BLaER1 treated with 17β-estradiol and CSF1 and Interleukin-3, amounts not matched to agents 10 nM and 100 nM (cell line): ENCODE results near the gene DGAT2.

Source experiments
- H3K27ac ChIP-seq, 11 experiments: shearing (Covaris generic); formaldehyde crosslinking; 2 replicates each; pipeline ENCODE4 v1.8.1; 2022
- H3K27me3 ChIP-seq, 11 experiments: shearing (Covaris generic); formaldehyde crosslinking; 2 replicates each; pipeline ENCODE4 v1.8.1; 2022
- H3K36me3 ChIP-seq, 11 experiments: shearing (Covaris generic); formaldehyde crosslinking; 2 replicates each; pipeline ENCODE4 v1.8.1; 2022
- H3K4me1 ChIP-seq, 10 experiments: shearing (Covaris generic); formaldehyde crosslinking; 2 replicates each; pipeline ENCODE4 v1.8.1; 2022
- H3K4me2 ChIP-seq, 11 experiments: shearing (Covaris generic); formaldehyde crosslinking; 2 replicates each; pipeline ENCODE4 v1.8.1; 2022
- H3K4me3 ChIP-seq, 10 experiments: shearing (Covaris generic); formaldehyde crosslinking; 2 replicates each; pipeline ENCODE4 v1.8.1; 2022
- H3K9ac ChIP-seq, 11 experiments: shearing (Covaris generic); formaldehyde crosslinking; 2 replicates each; pipeline ENCODE4 v1.8.1; 2022
- H3K9me3 ChIP-seq, 11 experiments: shearing (Covaris generic); formaldehyde crosslinking; replicated peaks in 1 of 11; 2 replicates each; pipeline ENCODE4 v1.8.1; 2022
- H4K20me1 ChIP-seq, 11 experiments: shearing (Covaris generic); formaldehyde crosslinking; 2 replicates each; pipeline ENCODE4 v1.8.1; 2022
- Cebpa-rat ChIP-seq, 11 experiments: shearing (Covaris generic); IDR thresholded peaks; 2 replicates each; pipeline ENCODE4 v1.8.1; 2022

Gene DGAT2, protein sequence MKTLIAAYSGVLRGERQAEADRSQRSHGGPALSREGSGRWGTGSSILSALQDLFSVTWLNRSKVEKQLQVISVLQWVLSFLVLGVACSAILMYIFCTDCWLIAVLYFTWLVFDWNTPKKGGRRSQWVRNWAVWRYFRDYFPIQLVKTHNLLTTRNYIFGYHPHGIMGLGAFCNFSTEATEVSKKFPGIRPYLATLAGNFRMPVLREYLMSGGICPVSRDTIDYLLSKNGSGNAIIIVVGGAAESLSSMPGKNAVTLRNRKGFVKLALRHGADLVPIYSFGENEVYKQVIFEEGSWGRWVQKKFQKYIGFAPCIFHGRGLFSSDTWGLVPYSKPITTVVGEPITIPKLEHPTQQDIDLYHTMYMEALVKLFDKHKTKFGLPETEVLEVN

DNA sequence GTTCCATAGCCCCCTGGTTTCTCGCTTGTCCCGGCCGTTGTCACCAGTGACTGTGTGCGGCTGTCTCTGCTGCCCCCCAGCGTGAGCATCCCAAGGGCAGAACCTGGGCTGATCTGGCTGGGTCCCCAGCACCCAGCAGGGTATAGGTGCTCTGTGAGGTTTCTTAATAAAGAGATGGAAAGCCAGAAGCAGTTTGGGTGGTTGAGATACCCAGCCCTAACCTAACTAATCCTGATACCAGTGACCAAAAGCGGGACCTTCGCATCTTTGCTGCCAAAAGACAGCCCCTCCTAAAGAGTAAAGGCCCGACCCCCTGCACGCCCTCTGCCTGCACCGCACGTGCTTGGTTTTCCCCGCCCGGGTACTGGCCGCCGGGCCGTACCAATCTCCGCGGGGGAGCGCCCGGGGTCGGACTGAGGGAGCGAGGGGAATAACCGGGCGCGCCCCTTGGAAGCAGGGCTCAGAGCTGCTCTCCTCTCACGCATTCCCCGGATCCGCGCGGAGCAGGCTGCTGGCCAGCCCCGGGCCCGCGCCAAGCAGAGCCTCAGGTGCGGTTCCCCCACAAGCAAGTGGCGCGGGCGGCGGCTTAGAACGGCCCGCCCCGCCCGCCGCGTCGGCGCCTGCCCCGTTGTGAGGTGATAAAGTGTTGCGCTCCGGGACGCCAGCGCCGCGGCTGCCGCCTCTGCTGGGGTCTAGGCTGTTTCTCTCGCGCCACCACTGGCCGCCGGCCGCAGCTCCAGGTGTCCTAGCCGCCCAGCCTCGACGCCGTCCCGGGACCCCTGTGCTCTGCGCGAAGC, at the start of gene DGAT2:
TSS of gene DGAT2 (plus strand) at position 667 of the 797 bp plus-strand sequence. CDS start 214 bp downstream, outside the sequence.
- Histone ChIP-seq H3K36me3 (no peaks in the 10 kb centered on the region), H4K20me1 (0 out of 22 replicates have a peak, but pooled peaks cover 0 to 3% (median 0%) of the 10 kb centered on the region in 11 experiments), H3K27me3 (peaks cover 32 to 53% (median 46%) of the 10 kb centered on the region in 11 experiments), H3K4me3 (peak within 1 kb of the TSS; percentile 36 to 62 (median 50); a peak in 19 of 20 replicates), H3K4me1 (peaks cover 11 to 31% (median 18%) of the 10 kb centered on the region in 10 experiments), H3K27ac (peak within 1 kb of the TSS in 10 of 11 experiments; percentile 53 to 77 (median 66); a peak in 19 of 22 replicates), H3K9ac (peak within 1 kb of the TSS; percentile 54 to 81 (median 72); a peak in 21 of 22 replicates), H3K4me2 (peak within 1 kb of the TSS; percentile 76 to 92 (median 85)), H3K9me3 (peaks cover 0 to 8% (median 0%) of the 10 kb centered on the region in 11 experiments; a peak in 2 of 22 replicates)
- TF ChIP-seq Cebpa-rat (IDR thresholded peaks at IDR 0.05) = no peak

DNA sequence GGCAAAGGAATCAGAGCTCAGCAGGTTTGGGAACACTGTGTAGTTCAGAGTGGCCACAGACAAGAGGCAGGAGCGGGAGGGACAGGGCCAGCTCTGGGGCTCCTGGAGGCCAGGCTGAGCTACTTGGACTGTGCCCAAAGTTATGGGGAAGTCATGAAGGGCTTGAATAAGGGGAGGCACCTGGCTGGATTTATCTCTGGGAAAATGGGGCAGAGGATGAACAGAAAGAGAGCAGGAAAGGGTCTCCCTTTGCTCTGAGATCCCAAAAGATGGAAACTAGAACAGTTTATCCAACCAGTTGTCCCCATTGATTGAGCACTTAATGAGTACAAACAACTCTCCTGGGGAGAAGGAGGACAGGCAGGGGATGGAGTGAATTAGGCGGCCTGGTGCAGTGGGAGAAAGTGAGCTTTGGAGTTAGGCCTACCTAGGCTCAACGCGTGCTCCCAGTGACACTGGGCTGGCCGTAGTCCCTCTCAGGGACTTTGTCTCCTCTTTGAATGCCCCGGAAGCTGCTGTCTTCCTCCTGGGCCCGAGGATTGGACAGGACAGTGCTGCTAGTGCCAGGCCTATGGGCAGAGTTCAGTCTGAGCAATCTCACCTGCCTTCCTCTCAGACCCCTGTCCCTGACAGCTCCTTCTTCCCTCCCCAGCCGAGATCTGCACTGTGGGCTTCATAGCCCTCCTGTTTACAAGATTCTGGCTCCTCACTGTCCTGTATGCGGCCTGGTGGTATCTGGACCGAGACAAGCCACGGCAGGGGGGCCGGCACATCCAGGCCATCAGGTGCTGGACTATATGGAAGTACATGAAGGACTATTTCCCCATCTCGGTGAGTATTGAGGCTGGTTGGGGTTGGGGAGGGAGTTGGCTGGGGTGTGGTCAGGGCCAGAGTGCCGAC, 49.0 kb upstream of the DGAT2 start:
- no peak overlapping the region for H3K4me3 ChIP-seq
- H3K27me3 ChIP-seq = no peaks in the 10 kb centered on the region
- no peak overlapping the region for H3K4me2 ChIP-seq
- H3K9me3 ChIP-seq = no peaks in the 10 kb centered on the region
- no peaks in the 10 kb centered on the region; a peak in 1 of 22 replicates for H4K20me1 ChIP-seq
- 0 out of 20 replicates have a peak, but pooled peaks cover 0 to 7% (median 0%) of the 10 kb centered on the region in 10 experiments for H3K4me1 ChIP-seq
- H3K36me3 ChIP-seq = no peaks in the 10 kb centered on the region
- no peak for TF ChIP-seq Cebpa-rat (IDR thresholded peaks at IDR 0.05)
- peak overlapping the region in 1 of 11 experiments; percentile 19; a peak in 1 of 22 replicates for H3K9ac ChIP-seq
- H3K27ac ChIP-seq = no peak overlapping the region

DNA sequence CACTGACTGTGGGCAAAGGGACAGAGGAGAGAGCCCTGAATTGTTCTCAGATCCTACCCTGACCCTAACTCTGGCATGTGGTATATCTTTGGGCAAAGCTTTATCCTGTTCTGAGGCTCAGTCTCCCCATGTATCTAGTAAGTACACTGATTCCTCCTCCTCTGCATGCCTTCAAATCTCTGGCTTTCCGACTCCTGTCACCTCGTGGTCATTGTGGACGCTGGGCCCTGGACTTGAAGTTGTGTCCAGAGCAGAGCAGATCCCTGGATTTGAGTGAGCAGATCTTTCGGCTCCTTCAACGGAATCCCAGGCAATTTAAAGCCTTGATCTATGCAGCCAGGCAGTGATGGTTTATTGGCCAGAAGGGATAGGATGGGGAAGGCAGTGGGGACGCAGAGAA, 47.9 kb upstream of the DGAT2 start:
- TF ChIP-seq Cebpa-rat (IDR thresholded peaks at IDR 0.05) = no peak
- H3K4me1 ChIP-seq = 0 out of 20 replicates have a peak, but pooled peaks cover 0 to 7% (median 0%) of the 10 kb centered on the region in 10 experiments
- H3K4me2 ChIP-seq = no peak overlapping the region
- no peak overlapping the region for H3K4me3 ChIP-seq
- no peaks in the 10 kb centered on the region for H3K9me3 ChIP-seq
- no peaks in the 10 kb centered on the region; a peak in 1 of 22 replicates for H4K20me1 ChIP-seq
- no peaks in the 10 kb centered on the region for H3K27me3 ChIP-seq
- no peak overlapping the region for H3K27ac ChIP-seq
- no peaks in the 10 kb centered on the region for H3K36me3 ChIP-seq
- H3K9ac ChIP-seq = no peak overlapping the region

DNA sequence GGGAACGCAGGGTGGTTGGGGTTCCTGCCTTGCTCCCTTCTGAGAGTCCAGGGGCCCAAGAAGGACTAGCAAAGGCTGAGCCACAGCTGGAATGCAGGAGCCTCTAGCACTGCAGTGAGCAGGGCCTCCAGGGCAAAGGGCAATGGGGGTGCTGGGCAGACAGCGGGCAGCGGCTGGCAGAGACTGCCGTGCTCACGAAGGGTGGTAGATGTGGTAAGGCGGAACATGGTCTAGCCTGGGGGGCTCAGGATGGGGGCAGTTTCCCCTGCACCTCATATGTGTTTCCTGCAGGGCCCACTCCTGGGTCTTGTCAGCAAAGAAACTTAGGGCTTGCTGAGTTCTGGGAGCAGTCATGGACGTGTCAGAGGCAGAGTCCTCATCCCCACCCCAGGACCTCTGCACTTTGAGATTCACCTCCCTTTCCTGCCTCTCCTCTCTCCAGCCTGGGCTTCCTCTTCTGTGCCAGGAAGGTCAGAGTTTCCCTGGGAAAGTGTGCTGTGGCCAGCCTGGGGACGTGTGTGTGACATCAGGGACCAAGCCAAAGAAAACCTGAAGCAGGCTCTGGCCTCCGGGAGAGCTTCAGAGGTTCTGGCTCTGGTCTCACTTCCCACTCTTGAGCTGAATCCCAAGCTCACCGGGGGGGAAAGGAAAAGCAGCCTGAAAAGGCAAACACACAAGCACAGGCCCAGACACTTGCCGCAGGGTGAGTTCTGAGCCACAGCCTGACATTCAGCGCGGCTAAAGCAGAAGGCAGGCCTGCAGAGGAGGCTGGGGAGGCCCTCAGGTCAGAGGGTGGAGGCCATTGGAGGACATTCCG, 46.5 kb upstream of the DGAT2 start:
- no peaks in the 10 kb centered on the region for H3K9me3 ChIP-seq
- H3K27me3 ChIP-seq = no peaks in the 10 kb centered on the region
- TF ChIP-seq Cebpa-rat (IDR thresholded peaks at IDR 0.05) = no peak
- H3K4me2 ChIP-seq = 0 out of 22 replicates have a peak overlapping the region, but pooled peaks of 1 of the 11 experiments have one; percentile 11
- H3K9ac ChIP-seq = peak overlapping the region in 1 of 11 experiments; percentile 1; a peak in 2 of 22 replicates
- 0 out of 20 replicates have a peak, but pooled peaks cover 0 to 7% (median 0%) of the 10 kb centered on the region in 10 experiments for H3K4me1 ChIP-seq
- no peak overlapping the region for H3K27ac ChIP-seq
- no peaks in the 10 kb centered on the region for H3K36me3 ChIP-seq
- H4K20me1 ChIP-seq = no peaks in the 10 kb centered on the region; a peak in 1 of 22 replicates
- H3K4me3 ChIP-seq = no peak overlapping the region

DNA sequence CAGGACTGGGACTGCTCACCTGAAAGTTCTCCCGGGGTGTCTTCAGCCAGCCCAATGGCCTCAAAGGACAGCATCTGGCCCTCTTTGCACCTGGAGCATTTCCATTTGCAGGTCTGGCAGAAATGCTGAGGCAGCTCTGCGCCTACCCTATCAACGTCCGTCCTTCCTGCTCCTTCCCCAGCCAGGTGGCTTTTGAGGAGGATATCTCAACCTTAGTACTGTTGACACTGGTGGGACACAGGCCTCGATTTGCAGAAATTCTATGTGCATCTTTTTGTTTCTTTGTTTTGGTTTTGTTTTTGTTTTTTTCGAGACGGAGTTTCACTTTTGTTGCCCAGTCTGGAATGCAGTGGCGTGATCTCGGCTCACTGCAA, 45.9 kb upstream of the DGAT2 start:
- no peak overlapping the region for H3K9ac ChIP-seq

DNA sequence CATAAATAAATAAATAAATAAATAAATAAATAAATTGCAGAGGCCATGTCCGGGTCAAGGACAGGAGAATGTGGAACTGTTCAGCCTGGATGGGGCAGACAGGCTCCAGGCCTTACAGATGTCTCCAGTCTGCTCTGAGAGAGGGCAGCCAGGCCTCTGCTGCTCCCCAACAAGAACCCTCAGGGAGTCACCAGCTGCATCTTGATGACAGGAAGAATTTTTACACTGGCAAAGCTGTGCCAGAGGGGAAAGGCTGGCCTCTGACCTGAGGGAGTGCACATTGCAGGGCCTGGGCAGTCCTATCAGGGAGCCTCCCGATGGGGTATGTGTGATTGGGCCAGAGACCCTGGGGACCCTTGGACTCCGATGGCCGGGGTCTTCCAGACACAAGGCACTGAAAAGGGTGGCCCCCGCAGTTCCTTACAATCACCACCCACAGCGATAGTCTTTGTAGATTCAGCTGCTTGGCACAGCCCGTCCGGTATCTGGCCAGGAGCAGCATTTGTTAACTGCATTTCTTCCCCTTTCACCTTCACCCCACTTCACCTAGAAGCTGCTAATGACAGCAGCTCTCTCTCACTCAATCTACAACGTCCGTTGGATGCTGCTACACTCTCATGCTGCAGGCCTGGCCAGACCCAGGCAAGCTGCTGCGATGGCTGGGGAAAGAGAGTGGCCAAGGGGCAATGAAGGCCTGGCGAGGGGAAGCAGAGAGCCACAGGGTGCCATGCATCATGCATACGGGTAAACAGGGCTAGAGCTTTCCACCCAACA, 42.8 kb upstream of the DGAT2 start:
- H3K4me3 ChIP-seq = no peak overlapping the region
- 0 out of 20 replicates have a peak, but pooled peaks cover 0 to 7% (median 0%) of the 10 kb centered on the region in 10 experiments for H3K4me1 ChIP-seq
- H3K4me2 ChIP-seq = no peak overlapping the region
- H3K27me3 ChIP-seq = no peaks in the 10 kb centered on the region
- H3K9ac ChIP-seq = no peak overlapping the region
- TF ChIP-seq Cebpa-rat (IDR thresholded peaks at IDR 0.05) = no peak
- H3K27ac ChIP-seq = no peak overlapping the region
- no peaks in the 10 kb centered on the region for H3K36me3 ChIP-seq
- H3K9me3 ChIP-seq = no peaks in the 10 kb centered on the region
- no peaks in the 10 kb centered on the region; a peak in 1 of 22 replicates for H4K20me1 ChIP-seq

More for the DNA sequence above, 45.9 kb upstream of the DGAT2 start:
- Histone ChIP-seq H3K27me3 (no peaks in the 10 kb centered on the region), H3K4me2 (no peak overlapping the region), H3K4me1 (0 out of 20 replicates have a peak, but pooled peaks cover 0 to 7% (median 0%) of the 10 kb centered on the region in 10 experiments), H3K9me3 (no peaks in the 10 kb centered on the region), H3K4me3 (no peak overlapping the region), H3K27ac (no peak overlapping the region), H4K20me1 (no peaks in the 10 kb centered on the region; a peak in 1 of 22 replicates), H3K36me3 (no peaks in the 10 kb centered on the region)
- no peak for TF ChIP-seq Cebpa-rat (IDR thresholded peaks at IDR 0.05)

DNA sequence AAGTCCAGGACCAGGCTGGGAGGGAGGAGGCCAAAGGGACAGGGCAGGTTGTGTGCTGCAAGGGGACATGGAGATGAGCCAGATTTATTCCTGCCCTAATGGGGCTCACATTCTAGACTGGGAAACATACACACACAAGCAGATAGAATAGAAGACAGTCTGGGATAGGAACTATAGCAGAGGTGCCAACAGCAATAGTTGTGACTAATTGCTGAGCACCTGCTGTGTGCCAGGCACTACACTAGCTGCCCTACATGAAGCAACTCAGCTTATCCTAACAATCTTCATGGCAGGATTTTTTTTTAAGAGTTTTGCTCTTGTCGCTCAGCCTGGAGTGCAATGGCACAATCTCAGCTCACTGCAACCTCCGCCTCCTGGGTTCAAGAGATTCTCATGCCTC, 39.6 kb upstream of the DGAT2 start:
- no peak for TF ChIP-seq Cebpa-rat (IDR thresholded peaks at IDR 0.05)

More for the DNA sequence above, 39.6 kb upstream of the DGAT2 start:
- Histone ChIP-seq H3K4me1 (peaks cover 7 to 9% (median 8%) of the 10 kb centered on the region in 10 experiments; a peak in 15 of 20 replicates), H3K36me3 (no peaks in the 10 kb centered on the region), H3K27ac (no peak overlapping the region), H4K20me1 (no peaks in the 10 kb centered on the region), H3K4me2 (no peak overlapping the region), H3K9me3 (no peaks in the 10 kb centered on the region), H3K4me3 (no peak overlapping the region), H3K27me3 (no peaks in the 10 kb centered on the region), H3K9ac (no peak overlapping the region)
